Body of pancreas (tissue), 4 donors: Measurements from ENCODE around the gene RGPD8. TPM values are rescaled to one million over a fixed set of nuclear protein-coding genes. Genes with fewer than 3 reads are reported as not detected.
"Not testable (repeated sequence)": the region's sequence is repeated elsewhere in the genome, so short reads cannot be mapped to it uniquely, and the experiment has no call there.

ENCODE experiments used
- ATAC-seq: fragments of 150-250 bp; one replicate; pipeline ENCODE4 v1.9.1; 2016
- DNase-seq, 4 donors: peaks; one replicate each; pipeline ENCODE4 v3.0.0-alpha.2; 2019
- H3K27ac ChIP-seq, 4 donors: fragments of 200-600 bp; sonication (generic); 1 replicate in 3 of 4; 2 replicates in 1 of 4; pipeline versions ENCODE4 v1.5.1 to v1.6.1; 2016 to 2019; ENCODE audit warnings: mild to moderate bottlenecking in 1 of 4, mixed read lengths in 1 of 4, moderate library complexity in 1 of 4
- H3K27me3 ChIP-seq, 2 donors: fragments of 200-600 bp; sonication (generic); one replicate each; pipeline ENCODE4 v1.6.0; 2016; ENCODE audit warnings: mild to moderate bottlenecking in 1 of 2
- H3K36me3 ChIP-seq, 2 donors: fragments of 200-600 bp; sonication (generic); replicated peaks in 1 of 2; 2 replicates each; pipeline ENCODE4 v1.5.1; 2016; ENCODE audit warnings: low read depth in 2 of 2; ENCODE audit not compliant: insufficient read depth in 1 of 2
- H3K4me1 ChIP-seq: fragments of 200-600 bp; sonication (generic); one replicate; pipeline ENCODE4 v1.6.0; 2016
- H3K4me3 ChIP-seq, 2 donors: fragments of 200-600 bp; sonication (generic); 1 replicate in 1 of 2; 2 replicates in 1 of 2; pipeline ENCODE4 v1.5.1; 2016 to 2019
- H3K9me3 ChIP-seq, 3 donors: fragments of 200-600 bp; sonication (generic); 1 replicate in 2 of 3; 2 replicates in 1 of 3; pipeline ENCODE4 v1.5.1; 2016
- POLR2A ChIP-seq, 3 donors: fragments of 450-650 bp; IDR thresholded peaks; one replicate each; pipeline ENCODE4 v1.6.1; 2016; ENCODE audit warnings: antibody characterized with exemption in 3 of 3, mild to moderate bottlenecking in 2 of 3
- WGBS, 2 donors: methylation state at CpG; one replicate each; pipeline ENCODE4 v1.1.5; 2017; 5-methylcytosine and 5-hydroxymethylcytosine counted together
- intact Hi-C: fragments of 100-400 bp; cut with DNase I; formaldehyde crosslinking; loops from one replicate; pipeline ENCODE4 v1.15.1; 2023
- total RNA-seq, 2 donors: library from RNA; depleted of rRNA; stranded (reverse); fragments of >200 nt; gene quantifications; one replicate each; pipeline ENCODE4 v1.1.0, GENCODE V29; 2016
- TF ChIP-seq, protein P1 (sequence below), 7 experiments: fragments of 450-650 bp in 4 of 7; fragments of 200-600 bp in 3 of 7; sonication (generic) in 3 of 7; IDR thresholded peaks; one replicate each; pipeline ENCODE4 v1.5.1; 2016 to 2019; ENCODE audit warnings: antibody characterized with exemption in 7 of 7

RGPD8 gene
- total RNA-seq, 2 donors from 2014 or later = 19.7 to 22.7 TPM

DNA sequence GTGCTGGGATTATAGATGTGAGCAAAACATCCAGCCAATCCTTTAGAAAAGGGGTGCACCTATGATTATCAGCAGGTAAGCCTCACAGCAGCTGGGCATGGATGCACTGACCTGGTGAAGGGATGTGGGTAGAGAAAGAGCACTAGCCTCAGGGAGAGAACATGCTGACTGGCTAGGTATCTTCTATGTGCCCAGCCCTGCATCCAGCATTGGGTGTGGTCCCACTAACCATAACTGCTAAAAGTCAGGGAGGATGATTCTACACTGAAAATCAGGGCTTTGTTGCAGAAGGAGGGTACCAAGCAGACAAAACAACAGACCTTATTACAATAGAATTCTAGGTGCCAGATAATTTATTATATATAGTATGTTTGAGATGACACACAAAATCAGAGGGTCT lies 21.1 kb upstream of the RGPD8 start:
- no peak overlapping the region for H3K27ac ChIP-seq
- no peak for ATAC-seq
- H3K4me1 ChIP-seq = no peaks in the 10 kb centered on the region
- H3K36me3 ChIP-seq = no peaks in the 10 kb centered on the region
- no peaks in the 10 kb centered on the region for H3K27me3 ChIP-seq
- intact Hi-C loops = no loop called here
- peaks cover 0 to 5% (median 0%) of the 10 kb centered on the region in 3 donors for H3K9me3 ChIP-seq
- no peak overlapping the region for H3K4me3 ChIP-seq
- TF ChIP-seq POLR2A (IDR thresholded peaks at IDR 0.05) = no peak
- TF ChIP-seq, protein P1, sequence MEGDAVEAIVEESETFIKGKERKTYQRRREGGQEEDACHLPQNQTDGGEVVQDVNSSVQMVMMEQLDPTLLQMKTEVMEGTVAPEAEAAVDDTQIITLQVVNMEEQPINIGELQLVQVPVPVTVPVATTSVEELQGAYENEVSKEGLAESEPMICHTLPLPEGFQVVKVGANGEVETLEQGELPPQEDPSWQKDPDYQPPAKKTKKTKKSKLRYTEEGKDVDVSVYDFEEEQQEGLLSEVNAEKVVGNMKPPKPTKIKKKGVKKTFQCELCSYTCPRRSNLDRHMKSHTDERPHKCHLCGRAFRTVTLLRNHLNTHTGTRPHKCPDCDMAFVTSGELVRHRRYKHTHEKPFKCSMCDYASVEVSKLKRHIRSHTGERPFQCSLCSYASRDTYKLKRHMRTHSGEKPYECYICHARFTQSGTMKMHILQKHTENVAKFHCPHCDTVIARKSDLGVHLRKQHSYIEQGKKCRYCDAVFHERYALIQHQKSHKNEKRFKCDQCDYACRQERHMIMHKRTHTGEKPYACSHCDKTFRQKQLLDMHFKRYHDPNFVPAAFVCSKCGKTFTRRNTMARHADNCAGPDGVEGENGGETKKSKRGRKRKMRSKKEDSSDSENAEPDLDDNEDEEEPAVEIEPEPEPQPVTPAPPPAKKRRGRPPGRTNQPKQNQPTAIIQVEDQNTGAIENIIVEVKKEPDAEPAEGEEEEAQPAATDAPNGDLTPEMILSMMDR (IDR thresholded peaks at IDR 0.05) = no peak
- no peak for DNase-seq

DNA sequence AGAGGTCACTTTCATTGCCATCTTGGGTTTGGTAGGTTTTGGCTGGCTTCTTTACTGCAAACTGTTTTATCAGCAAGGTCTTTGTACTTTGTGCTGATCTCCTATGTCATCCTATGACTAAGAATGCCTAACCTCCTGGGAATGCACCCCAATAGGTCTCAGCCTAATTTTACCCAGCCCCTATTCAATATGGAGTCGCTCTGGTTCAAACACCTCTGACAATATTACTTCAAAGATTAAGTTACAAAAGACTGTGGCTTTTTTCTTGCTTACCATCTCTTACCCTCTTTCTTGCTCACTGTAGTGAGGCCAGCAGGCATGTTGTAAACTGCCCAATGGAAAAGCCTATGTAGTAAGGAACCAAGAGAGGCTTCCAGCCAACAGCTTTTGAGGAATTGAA lies 17.9 kb upstream of the RGPD8 start:
- no peaks in the 10 kb centered on the region for H3K27me3 ChIP-seq
- WGBS, 2 donors = 89 to 100% methylated on average over 1 of the region's 1 CpG
- no peak overlapping the region for H3K4me3 ChIP-seq
- no peaks in the 10 kb centered on the region for H3K4me1 ChIP-seq
- H3K36me3 ChIP-seq = no peaks in the 10 kb centered on the region
- intact Hi-C loops = no loop called here
- peaks cover 0 to 5% (median 0%) of the 10 kb centered on the region in 3 donors for H3K9me3 ChIP-seq
- no peak for ATAC-seq
- no peak for TF ChIP-seq POLR2A (IDR thresholded peaks at IDR 0.05)
- TF ChIP-seq, protein P1 (IDR thresholded peaks at IDR 0.05) = no peak
- no peak for DNase-seq
- H3K27ac ChIP-seq = no peak overlapping the region

DNA sequence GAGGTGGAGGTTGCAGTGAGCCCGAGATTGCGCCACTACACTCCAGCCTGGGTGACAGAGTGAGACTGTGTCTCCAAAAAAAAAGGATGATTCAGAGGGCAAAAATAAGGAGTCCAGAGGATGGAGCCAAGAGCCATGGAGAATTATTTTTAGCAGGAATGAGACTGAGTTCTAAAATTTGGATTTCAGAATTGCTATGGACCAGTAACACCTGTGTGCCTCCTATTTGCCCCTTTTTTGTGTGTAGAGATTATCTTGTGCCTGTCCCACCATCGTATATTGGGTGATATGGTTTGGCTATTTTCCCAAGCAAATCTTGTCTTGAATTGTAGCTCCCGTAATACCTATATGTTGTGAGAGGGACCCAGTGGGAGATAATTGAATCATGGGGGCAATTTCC lies 16.4 kb upstream of the RGPD8 start:
- Histone ChIP-seq H3K27me3 (no peaks in the 10 kb centered on the region), H3K36me3 (no peaks in the 10 kb centered on the region), H3K4me3 (no peak overlapping the region), H3K27ac (no peak overlapping the region), H3K9me3 (peaks cover 0 to 5% (median 0%) of the 10 kb centered on the region in 3 donors), H3K4me1 (no peaks in the 10 kb centered on the region)
- TF ChIP-seq, protein P1 (IDR thresholded peaks at IDR 0.05) = no peak
- no peak for TF ChIP-seq POLR2A (IDR thresholded peaks at IDR 0.05)
- 87% methylated on average over 4 of the region's 4 CpGs for WGBS, 2 donors
- intact Hi-C loops = no loop called here
- no peak for DNase-seq
- no peak for ATAC-seq

DNA sequence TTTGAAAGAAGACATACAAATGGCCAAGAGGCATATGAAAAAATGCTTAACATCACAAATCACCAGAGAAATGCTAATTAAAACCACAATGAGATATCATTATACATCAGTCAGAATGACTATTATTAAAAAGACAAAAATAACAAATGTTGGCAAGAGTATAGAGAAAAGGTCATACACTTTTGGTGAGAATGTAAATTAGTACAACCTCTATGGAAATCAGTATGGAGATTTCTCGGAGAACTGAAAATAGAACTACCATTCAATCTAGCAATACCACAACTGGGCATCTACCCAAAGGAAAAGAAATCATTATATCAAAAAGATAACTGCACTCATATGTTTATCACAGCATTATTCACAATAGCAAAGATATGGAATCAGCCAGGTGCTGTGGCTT lies 10.8 kb upstream of the RGPD8 start:
- H3K36me3 ChIP-seq, H3K27ac ChIP-seq, H3K9me3 ChIP-seq, H3K4me1 ChIP-seq, H3K27me3 ChIP-seq, ATAC-seq, intact Hi-C loops, H3K4me3 ChIP-seq, DNase-seq: not testable (repeated sequence)
- 100% methylated on average over 1 of the region's 1 CpG for WGBS, 2 donors

DNA sequence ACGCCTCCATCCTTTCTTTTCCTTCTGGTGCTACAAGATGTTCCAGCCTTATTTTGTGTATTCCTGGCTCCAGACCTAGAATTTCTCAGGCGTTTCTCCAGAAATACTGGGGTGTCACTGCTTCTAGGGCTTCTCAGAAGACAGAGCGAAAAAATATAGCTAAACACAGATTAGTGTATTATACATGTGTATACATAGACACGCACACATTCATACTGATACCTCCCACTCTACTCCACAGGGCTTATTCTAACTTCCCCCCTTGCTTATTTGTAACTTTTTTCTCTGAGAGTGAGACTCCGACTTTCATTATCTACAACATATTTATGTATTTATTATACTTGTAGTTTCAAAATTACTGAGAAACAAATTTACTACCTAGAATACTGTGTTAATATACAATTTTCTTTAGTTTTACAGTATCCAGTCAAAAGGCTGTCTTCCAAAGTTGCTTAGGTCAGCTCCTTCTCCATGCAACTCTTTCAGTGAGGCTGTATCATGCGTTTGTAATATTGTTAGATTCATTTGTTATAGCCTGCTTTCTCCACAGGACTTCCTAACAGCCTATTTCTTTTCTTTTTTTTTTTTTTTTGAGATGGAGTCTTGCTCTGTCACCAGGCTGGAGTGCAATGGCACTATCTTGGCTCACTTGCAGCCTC lies 5.3 kb upstream of the RGPD8 start:
- WGBS, 2 donors = 71 to 73% methylated on average over 6 of the region's 6 CpGs

DNA sequence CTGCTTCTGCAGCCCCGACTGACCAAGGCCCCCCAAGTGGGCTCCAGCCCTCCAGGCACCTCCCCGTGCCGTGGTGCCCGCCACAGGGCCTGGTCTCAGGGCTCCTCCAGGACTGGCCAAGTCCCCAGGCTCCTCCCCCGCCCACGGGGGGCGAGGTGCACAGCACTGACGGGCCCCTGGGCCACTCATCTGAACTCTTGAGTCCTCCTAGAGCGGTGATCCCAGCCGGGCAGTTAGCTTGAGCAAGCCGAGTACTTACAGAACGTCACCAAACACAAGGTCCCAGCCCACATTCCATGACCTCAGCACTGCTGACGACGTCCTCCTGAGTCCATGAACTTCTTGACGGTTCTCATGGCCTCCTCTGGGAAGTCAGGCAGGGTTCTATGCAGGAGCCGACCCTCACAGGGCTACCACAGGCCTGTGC lies 4.0 kb upstream of the RGPD8 start:
- not testable (repeated sequence) for DNase-seq, H3K4me3 ChIP-seq, H3K9me3 ChIP-seq, H3K36me3 ChIP-seq, ATAC-seq, H3K4me1 ChIP-seq, H3K27ac ChIP-seq, H3K27me3 ChIP-seq
- intact Hi-C loops = loop anchor here (5.0 kb wide), 1 partner anchor 175 kb away; no protein-coding TSS in a partner anchor
- 55 to 57% methylated on average over 4 to 16 of the region's 16 CpGs for WGBS, 2 donors

More for the DNA sequence above, 5.3 kb upstream of the RGPD8 start:
- not testable (repeated sequence) for ATAC-seq, DNase-seq, H3K36me3 ChIP-seq, H3K27me3 ChIP-seq, H3K9me3 ChIP-seq, H3K27ac ChIP-seq, H3K4me1 ChIP-seq, H3K4me3 ChIP-seq
- intact Hi-C loops = loop anchor here (5.0 kb wide), 1 partner anchor 176 kb away; no protein-coding TSS in a partner anchor

DNA sequence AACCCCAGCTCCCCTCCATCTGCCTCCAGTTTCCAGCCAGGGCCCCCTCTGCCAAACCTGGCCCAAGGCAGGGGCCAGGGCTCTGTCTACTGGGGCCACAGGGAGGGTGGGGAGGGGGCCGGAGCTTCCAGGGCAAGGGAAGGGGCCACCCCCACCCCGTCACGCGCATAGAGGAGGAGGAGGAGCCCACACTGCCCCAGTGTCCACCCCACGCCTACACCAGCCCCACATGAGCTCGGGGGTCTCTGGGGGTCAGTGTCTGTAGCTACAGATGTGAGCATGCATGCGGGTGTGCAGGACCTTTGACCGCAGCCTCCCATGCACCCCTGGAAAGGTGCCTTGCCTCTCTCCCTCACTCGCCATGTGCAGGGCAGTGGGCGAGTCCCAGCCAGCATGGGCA lies 3.5 kb upstream of the RGPD8 start:
- H3K9me3 ChIP-seq, ATAC-seq, DNase-seq, H3K4me3 ChIP-seq, H3K4me1 ChIP-seq, H3K27me3 ChIP-seq, H3K27ac ChIP-seq, H3K36me3 ChIP-seq: not testable (repeated sequence)
- intact Hi-C loops = loop anchor here (5.0 kb wide), 1 partner anchor 175 kb away; no protein-coding TSS in a partner anchor
- 78 to 100% methylated on average over 2 to 6 of the region's 10 CpGs for WGBS, 2 donors

DNA sequence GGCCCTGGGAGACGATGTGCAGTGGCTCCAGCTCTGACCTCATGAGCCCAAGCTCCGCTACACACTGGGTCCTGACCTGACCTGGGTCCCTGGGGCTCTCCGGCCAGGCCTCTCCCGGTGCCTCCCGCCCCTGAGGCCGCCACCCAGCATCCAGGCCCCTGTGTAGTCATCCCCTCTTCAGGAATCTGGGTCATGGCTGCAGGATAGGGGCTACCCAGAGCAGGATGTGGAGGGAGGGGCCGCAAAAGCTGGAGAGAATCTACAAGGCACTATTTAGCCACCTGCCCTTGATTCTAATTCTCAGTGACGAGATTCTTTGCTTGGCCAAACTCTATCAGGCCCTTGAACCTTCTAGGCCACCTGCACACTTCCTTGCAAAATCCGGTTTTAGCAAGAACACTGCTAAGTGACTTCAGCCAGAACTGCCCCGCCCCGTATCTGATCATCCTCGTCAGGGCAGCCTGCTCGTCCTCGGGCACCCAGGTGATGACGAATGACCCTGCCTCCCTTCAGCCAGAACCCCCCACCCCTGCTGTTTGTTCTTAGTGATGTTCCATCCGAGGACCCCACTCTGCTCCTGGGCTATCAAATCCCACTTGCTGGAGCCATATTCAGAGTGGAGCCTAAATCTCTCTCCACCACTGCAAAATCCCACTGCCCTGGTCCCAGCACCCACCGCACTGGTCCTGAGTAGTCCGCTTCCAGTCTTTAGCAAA lies 2.4 kb upstream of the RGPD8 start:
- H3K4me3 ChIP-seq, H3K9me3 ChIP-seq, DNase-seq, ATAC-seq, H3K27me3 ChIP-seq, H3K27ac ChIP-seq, H3K36me3 ChIP-seq: not testable (repeated sequence)
- peaks cover 11% of the 10 kb centered on the region for H3K4me1 ChIP-seq
- intact Hi-C loops = loop anchor here (5.0 kb wide), 1 partner anchor 174 kb away; no protein-coding TSS in a partner anchor
- WGBS, 2 donors = 82 to 84% methylated on average over 14 to 18 of the region's 18 CpGs
